ENCODE measurements around the gene LGALS12.

The LGALS12 gene

GRCh38 chr11:63560506-63561180, 54.8 kb downstream of the LGALS12 start:
- no peak for DNase-seq (ENCODE audit: low spot score)

- DNase-seq (ENCODE audit: low spot score) = no peak
These were observed 57.5 kb downstream of the LGALS12 start, which contains the start of gene PLAAT2 for GRCh38 chr11:63563201-63564055. Gene PLAAT2, minus strand, starts transcription at chr11:63563379. Its CDS starts 55 bp downstream, at chr11:63563324.

- DNase-seq (ENCODE audit: low spot score) = no peak
These were observed 58.3 kb downstream of the LGALS12 start for GRCh38 chr11:63564056-63564774.

- no peak for DNase-seq (ENCODE audit: low spot score)
These were observed 59.0 kb downstream of the LGALS12 start for GRCh38 chr11:63564784-63565350.
